Transverse colon (tissue), 4 donors: Measurements from ENCODE around the gene CFAP97D2.

Source experiments
- CTCF ChIP-seq, 5 experiments: fragments of 200-600 bp in 3 of 5; fragments of 450-650 bp in 2 of 5; sonication (generic) in 3 of 5; IDR thresholded peaks; 1 replicate in 2 of 5; 2 replicates in 3 of 5; pipeline ENCODE4 v1.5.1; 2016 to 2017; ENCODE audit warnings: antibody characterized with exemption in 5 of 5, inconsistent platforms in 3 of 5, mild to moderate bottlenecking in 2 of 5, moderate library complexity in 1 of 5
- EP300 ChIP-seq: sonication (generic); formaldehyde crosslinking; IDR thresholded peaks from one replicate; pipeline ENCODE4 v1.6.1; 2017; ENCODE audit warnings: antibody characterized with exemption, low read depth
- POLR2AphosphoS5 ChIP-seq, 3 donors: sonication (generic); formaldehyde crosslinking; IDR thresholded peaks; one replicate each; pipeline ENCODE4 v1.6.1; 2016; ENCODE audit warnings: antibody characterized with exemption in 3 of 3

DNA sequence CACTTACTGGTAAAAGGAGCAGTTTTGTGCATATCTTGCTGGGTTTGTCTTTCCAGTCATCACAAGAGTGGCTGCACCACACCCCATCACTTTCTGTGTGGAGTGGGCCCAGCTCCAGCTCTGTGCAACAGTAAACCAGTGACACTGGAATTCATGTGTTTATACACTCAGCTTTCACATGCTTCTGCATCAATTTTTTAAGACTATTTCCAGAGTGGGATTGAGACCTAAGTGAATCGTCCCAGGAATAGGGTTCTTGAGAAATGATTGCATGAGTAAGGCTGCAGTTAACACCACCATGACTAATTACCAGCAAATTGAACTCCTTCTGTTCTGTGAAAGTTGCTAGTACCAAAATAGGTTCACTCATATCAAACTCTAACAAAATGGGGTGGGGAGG, 5.3 kb upstream of the CFAP97D2 start:
- TF ChIP-seq CTCF (IDR thresholded peaks at IDR 0.05) (no peak), EP300 (no peak), POLR2AphosphoS5 (IDR thresholded peaks at IDR 0.05) (no peak)
